ENCODE data around the gene PFDN6. TPM values are rescaled to one million over a fixed set of nuclear protein-coding genes. Genes with fewer than 3 reads are reported as not detected.

The PFDN6 gene
- total RNA-seq, 1 donor from 2014 or later = 34.1 TPM

DNA sequence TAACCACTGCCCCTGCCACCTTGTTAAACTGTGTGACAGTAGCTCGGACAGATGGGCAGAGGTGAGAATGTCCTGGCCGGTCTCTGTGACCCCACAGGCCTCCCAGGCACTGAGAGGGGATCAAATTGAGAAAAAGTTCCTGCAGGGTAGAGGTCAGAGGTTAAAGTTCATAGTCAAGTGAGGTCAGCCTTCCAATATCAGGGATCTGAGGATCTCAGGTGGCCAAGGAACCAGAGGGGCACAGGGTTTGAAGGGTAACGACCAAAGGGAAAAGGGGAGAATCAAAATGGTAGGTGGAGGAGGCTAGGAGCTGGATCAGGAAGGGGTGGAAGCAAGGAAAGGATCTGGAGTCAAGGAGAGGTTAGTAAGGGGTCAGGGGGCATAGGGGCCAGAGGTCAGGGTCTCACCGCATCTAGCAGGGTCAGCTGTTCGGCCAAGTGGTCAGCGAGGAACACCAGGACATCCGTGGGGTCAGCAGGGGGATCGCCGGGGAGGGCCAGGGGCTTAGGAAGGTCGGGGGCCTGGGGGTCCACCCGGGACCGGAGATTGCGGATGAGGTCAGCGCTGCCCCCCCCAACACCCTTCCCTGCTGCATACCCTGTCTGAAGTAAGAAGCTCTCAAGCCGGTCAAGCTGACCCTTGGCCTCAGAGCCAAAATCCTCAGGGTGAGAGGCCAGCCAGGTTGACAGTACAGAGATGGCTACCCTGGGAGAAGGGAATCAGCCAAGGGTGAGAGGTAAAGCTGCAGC is 6.4 kb downstream of the PFDN6 start:
- DNase-seq (ENCODE audit: low read depth in 2 of 2) = no peak

DNA sequence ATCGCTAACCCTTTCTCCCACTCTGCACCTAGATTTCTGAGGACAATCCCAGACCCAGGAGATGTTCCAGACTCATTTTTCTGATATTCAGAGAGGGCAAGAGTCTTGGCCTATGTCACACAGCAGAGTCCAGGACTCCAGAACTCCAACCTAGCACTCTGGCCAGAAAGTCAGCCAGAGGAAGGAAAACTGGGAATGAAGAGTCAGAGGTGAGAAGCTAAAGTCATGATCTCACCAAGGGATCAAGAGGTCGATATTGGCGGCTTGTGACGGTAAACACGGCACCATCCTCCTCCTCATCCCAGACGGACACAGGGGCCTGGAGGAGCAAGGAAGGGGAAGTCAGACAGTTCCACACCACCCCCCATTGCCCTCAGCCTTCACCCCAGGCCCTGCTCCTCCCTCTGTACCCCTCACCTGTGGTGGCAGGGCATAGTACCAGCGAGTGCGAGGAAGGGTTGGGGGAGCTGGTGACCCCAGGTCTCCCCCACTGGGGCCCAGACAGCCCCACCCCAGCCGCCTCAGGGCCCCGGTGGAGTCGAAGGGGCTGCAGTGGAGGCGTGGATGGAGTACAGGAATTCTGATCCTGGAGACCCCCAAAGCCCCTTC is 7.5 kb downstream of the PFDN6 start:
- DNase-seq (ENCODE audit: low read depth in 2 of 2) = no peak

DNA sequence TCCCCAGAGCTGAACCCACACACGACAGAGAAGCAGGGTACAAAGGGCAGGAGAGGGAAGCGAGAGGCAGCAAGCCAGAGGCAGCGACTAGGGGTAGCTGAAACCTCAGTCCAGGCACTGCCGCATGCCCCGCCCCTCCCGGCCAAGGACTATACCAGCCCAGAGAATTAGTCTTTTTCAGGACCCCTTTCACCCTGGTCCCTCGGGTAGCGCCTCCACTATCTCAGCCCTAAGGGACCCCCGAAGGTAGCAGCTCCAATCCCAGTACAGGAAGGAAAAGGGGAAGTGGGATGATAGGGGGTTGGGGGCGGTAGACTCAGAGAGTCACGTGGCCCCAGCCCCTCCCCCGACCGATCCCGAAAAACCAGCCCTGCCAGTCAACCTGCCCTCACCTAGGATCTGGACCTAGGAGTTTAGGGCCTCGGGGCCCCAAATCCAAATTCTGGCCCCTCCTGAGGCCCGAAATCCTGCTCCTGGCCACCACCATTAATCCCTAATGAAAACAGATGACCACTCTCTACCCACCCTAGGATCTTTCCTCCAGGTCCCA is 8.1 kb downstream of the PFDN6 start:
- no peak for DNase-seq (ENCODE audit: low read depth in 2 of 2)

GRCh38 chr6:33297956-33298772 is 8.8 kb downstream of the PFDN6 start:
- DNase-seq (ENCODE audit: low read depth in 2 of 2) = peak; percentile 61 to 75

DNA sequence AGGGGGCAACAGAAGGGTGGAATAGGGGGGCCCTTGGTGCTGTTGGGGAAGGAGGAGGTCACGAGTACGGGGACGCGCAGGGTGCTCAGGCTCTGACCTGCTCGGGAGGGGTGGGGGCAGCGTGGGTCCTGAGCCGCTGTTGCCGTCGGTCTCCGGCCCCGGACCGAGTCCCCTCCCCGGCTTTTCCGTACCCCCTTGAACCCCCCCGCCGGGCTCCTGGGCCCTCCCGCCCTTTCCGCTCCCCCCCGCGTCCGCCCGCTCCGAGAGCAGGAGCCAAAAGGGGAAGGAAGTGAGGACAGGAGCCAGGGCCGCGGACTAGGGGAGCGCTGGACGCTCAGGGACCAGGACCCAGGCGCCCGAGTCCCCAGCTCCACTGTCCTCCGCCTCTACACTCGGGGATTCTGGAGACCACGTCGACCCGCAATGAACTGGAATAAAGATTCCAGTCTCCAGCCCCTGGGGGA is 9.4 kb downstream of the PFDN6 start, which contains the start of gene RGL2:
RGL2 (minus strand) TSS at position 170 of the 464 bp plus-strand sequence. CDS start 332 bp downstream, outside the sequence.
- peak; percentile 68 to 86 for DNase-seq (ENCODE audit: low read depth in 2 of 2)

- DNase-seq (ENCODE audit: low read depth in 2 of 2) = peak; percentile 94
Measured at GRCh38 chr6:33299237-33299944, 10.0 kb downstream of the PFDN6 start.

- no peak for DNase-seq (ENCODE audit: low read depth in 2 of 2)
Measured at GRCh38 chr6:33301877-33302276, 12.5 kb downstream of the PFDN6 start.

- DNase-seq (ENCODE audit: low read depth in 2 of 2) = no peak
Measured at GRCh38 chr6:33304216-33304615, 14.8 kb downstream of the PFDN6 start.

- DNase-seq (ENCODE audit: low read depth in 2 of 2) = no peak
Measured at GRCh38 chr6:33305052-33305451, 15.7 kb downstream of the PFDN6 start.

DNA sequence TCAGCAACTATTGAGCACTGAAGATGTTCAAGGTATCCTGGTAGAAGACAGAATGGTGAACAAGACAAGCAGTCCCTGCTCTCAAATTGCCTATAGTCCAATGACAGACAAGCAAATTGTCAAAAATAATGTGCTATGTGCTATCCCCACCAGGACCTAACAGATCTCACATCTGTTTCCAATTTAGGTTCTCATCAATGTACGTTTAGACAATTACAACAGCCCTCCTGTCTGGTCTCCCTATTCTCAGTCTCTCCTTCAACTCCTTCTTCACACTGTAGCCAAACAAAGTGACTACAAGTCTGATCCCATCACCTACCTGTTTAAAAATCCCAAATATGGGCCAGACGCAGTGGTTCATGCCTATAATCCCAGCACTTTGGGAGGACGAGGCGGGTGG is 17.0 kb downstream of the PFDN6 start:
- DNase-seq (ENCODE audit: low read depth in 2 of 2) = no peak

GRCh38 chr6:33312361-33313104 is 23.1 kb downstream of the PFDN6 start:
- peak; percentile 45 to 73 for DNase-seq (ENCODE audit: low read depth in 2 of 2)

DNA sequence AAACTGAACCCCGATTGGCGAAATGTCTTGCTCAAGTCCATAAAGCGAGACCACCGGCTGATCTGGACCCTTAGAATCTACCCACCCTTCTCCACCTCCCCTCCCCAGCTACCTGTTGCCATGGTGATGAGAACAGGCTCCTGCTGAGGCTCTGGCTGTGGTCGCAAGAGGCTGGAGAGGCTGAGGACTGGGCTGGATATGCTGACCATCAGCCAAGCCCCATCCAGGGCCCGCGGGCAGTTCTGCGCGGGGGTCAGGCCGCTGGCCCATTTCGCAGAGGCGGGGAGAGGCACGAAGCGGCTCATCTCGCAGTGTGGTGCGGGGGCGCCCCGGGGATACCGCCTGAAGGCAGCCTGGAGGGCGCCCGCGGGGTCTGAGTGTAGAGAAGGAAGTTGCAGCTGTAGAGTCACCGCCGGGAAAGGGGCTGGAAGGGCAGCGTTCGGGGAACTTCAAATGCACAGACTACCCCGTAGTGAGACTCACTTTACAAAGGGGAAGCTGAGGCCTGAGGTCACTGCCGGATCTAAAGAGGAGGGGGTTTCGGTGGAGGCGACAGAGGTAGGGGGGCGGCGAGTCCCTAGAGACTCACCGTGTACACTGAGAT is 23.8 kb downstream of the PFDN6 start:
- DNase-seq (ENCODE audit: low read depth in 2 of 2) = peak in 1 of 2 donors; percentile 45

GRCh38 chr6:33313709-33314514 is 24.5 kb downstream of the PFDN6 start, which contains the start of gene TAPBP:
TAPBP (minus strand) TSS chr6:33314078; CDS start chr6:33314041, 37 bp downstream.
- peak; percentile 80 to 84 for DNase-seq (ENCODE audit: low read depth in 2 of 2)

- DNase-seq (ENCODE audit: low read depth in 2 of 2) = peak; percentile 80 to 93
Measured at GRCh38 chr6:33314515-33314942, 25.1 kb downstream of the PFDN6 start.

DNA sequence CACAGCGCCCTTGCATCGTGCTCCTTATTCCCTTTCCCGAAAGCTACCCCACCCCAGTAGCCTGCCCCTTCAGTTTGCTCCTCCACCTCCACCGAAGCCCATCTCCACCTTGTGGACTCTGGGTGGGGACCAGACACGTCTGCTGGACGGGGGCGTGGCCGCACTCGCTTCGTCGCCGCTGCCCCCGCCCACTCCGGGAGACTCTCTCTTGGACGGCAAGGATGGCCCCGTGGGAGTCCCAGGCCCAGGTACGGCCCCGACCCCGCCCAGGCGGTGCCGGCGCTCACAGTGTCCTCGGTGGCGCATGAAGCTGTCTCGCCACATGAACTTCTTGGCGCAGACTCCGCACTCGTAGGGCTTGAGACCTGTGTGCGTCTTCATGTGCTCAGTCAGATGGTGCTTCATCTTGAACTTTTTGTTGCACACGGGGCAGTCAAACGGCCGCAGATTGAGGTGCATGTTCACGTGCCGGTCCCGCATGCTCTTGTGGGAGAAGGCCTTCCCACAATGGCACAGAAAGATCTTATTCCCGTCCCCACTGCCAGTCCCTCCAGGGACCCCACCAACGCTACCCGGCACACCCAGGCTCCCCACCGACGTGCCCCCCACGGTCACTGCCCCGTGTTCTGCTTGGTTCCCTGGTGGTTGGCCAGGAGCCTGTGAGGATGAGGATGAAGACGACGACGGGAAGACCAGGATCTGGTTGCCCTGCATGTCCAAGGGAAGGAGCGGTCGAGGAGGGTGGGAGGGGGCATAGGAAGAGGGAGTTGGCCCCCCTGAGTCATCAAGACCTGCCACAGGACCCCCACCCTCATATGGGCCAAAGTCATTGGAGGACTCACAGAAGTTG is 25.8 kb downstream of the PFDN6 start:
- peak in 1 of 2 donors; percentile 28 for DNase-seq (ENCODE audit: low read depth in 2 of 2)

DNA sequence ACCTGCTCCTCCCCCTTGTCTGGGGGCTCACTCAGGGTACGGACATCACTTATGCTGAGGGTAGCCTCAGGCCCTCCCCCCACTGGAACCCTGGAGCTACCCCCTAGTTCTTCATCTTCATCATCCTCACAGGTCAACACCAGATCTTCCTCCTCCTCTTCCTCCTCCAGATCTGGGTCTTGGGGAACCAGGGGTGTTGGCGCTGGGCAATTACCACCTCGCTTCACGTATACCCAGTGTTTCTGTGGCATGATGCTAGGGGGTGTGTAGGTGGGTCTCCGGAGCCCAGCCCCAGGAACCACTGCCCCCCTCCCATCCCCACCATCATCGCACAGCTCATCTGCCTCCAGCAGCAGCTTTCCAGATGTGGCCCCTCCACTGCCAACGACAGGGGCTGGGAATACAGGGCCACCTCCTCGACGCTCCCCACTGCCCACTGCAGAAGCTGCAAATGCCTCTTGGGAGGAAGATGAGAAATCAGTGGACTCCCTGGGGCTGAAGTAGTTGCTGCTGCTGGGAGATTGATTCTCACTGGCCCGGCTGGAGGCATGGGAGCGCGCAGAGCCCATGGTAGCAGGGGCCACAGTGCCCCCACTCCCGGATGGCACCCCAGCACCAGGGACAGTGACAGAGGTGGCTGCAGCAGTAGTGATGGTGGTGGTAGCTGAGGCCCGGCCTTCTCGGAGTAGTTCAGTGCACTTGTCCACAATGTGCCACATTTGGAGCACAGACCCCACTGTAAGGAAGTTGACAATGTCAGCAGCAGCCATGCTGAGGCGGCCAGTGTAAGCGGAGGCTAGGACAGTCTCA is 26.6 kb downstream of the PFDN6 start:
- DNase-seq (ENCODE audit: low read depth in 2 of 2) = no peak
